Sigmoid colon (tissue), 7 donors: ENCODE results near the gene C1orf21. TPM values are rescaled to one million over a fixed set of nuclear protein-coding genes. Genes with fewer than 3 reads are reported as not detected.

ENCODE experiments used
- DNase-seq: peaks from one replicate; pipeline ENCODE4 v3.0.0-alpha.2; 2019
- H3K27ac ChIP-seq, 4 donors: fragments of 200-600 bp; sonication (generic); one replicate each; pipeline ENCODE4 v1.5.1; 2016 to 2019; ENCODE audit warnings: mild to moderate bottlenecking in 1 of 4
- H3K27me3 ChIP-seq, 3 donors: fragments of 200-600 bp; sonication (generic); one replicate each; pipeline ENCODE4 v1.5.1; 2019; ENCODE audit warnings: mild to moderate bottlenecking in 1 of 3
- H3K36me3 ChIP-seq, 4 donors: fragments of 200-600 bp; sonication (generic); one replicate each; pipeline ENCODE4 v1.5.1; 2016 to 2019
- H3K4me1 ChIP-seq, 4 donors: fragments of 200-600 bp; sonication (generic); one replicate each; pipeline ENCODE4 v1.5.1; 2017 to 2019
- H3K4me3 ChIP-seq, 4 donors: fragments of 200-600 bp; sonication (generic); one replicate each; pipeline ENCODE4 v1.5.1; 2017 to 2019; ENCODE audit warnings: mild to moderate bottlenecking in 2 of 4, moderate library complexity in 1 of 4
- H3K9me3 ChIP-seq, 4 donors: fragments of 200-600 bp in 3 of 4; sonication (generic) in 3 of 4; one replicate each; pipeline versions ENCODE4 v1.5.1 to v1.6.1; 2013 to 2019
- CTCF ChIP-seq, 4 experiments: fragments of 450-650 bp in 3 of 4; fragments of 200-600 bp in 1 of 4; IDR thresholded peaks; one replicate each; pipeline ENCODE4 v1.5.1; 2016 to 2019; ENCODE audit warnings: antibody characterized with exemption in 4 of 4, mild to moderate bottlenecking in 3 of 4, moderate library complexity in 2 of 4
- EP300 ChIP-seq, 4 donors: sonication (generic); formaldehyde crosslinking; IDR thresholded peaks; one replicate each; pipeline ENCODE4 v1.6.1; 2017; ENCODE audit warnings: antibody characterized with exemption in 4 of 4
- POLR2A ChIP-seq, 2 donors: fragments of 450-650 bp; IDR thresholded peaks; one replicate each; pipeline ENCODE4 v1.6.1; 2016; ENCODE audit warnings: antibody characterized with exemption in 2 of 2, mild to moderate bottlenecking in 2 of 2, moderate library complexity in 2 of 2
- POLR2AphosphoS5 ChIP-seq, 4 donors: sonication (generic); formaldehyde crosslinking; IDR thresholded peaks; one replicate each; pipeline ENCODE4 v1.6.1; 2017; ENCODE audit warnings: antibody characterized with exemption in 4 of 4
- WGBS, 2 donors: extraction: QIAGEN DNeasy Blood & Tissue Kit; methylation state at CpG; one replicate each; pipeline ENCODE4 v1.1.7; 2013; 5-methylcytosine and 5-hydroxymethylcytosine counted together
- intact Hi-C: fragments of 100-400 bp; cut with DNase I; formaldehyde crosslinking; loops from one replicate; pipeline ENCODE4 v1.15.1; 2023
- polyA plus RNA-seq, 3 donors: library from polyadenylated mRNA; stranded (reverse); fragments of 200-250 nt; gene quantifications; one replicate each; pipeline ENCODE4 v1.2.3, GENCODE V29; 2013
- total RNA-seq, 4 donors: library from RNA; depleted of rRNA; stranded (reverse); fragments of >200 nt; gene quantifications; one replicate each; pipeline ENCODE4 v1.1.0, GENCODE V29; 2016
- donor health status: healthy with polysubstance abuse.
- donor health status: Bipolar disorder and iron deficiency.
- donor health status: healthy.

C1orf21 gene
- total and polyA plus RNA-seq, 7 donors: 39.5 to 109 (median 80.0) TPM

DNA sequence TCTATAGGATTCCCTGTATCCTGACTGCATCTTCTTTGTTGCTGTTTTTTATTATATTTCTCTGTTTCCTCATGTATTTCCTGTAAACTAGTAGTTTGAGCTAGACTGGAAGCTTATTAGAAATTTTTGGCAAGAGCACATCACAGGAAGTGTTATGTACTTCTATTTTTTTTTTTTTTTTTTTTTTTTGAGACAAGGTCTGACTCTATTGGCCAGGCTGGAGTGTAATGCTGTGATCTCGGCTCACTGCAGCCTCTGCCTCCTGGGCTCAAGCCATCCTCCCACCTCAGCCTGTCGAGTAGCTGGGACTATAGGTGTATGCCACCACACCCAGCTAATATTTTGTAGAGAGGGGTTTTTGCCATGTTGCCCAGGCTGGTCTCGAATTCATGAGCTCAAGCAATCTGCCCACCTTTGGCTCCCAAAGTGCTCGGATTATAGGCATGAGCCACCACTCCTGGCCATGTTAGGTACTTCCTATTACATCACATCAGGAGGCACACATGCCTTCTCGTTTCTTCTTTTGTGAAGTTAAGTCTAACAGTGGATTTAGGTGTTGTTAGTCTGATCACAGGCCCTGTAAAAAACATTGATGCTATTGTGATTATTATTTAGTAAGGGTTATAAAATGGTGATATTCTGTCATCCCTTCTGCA, 12.5 kb downstream of the C1orf21 start:
- Histone ChIP-seq H3K27me3 (no peaks in the 10 kb centered on the region), H3K27ac (no peak overlapping the region), H3K4me3 (no peak overlapping the region), H3K9me3 (no peaks in the 10 kb centered on the region), H3K36me3 (no peaks in the 10 kb centered on the region), H3K4me1 (peaks cover 0 to 31% (median 14%) of the 10 kb centered on the region in 4 donors)
- whole genome bisulfite sequencing, 2 donors: 73 to 75% methylated on average over 5 of the region's 5 CpGs
- intact Hi-C loops: loop anchor here (10.0 kb wide), 1 partner anchor 135 kb away; no protein-coding TSS in a partner anchor
- no peak for DNase-seq
- no peak for TF ChIP-seq EP300 (IDR thresholded peaks at IDR 0.05)
- no peak for TF ChIP-seq CTCF (IDR thresholded peaks at IDR 0.05)
- no peak for TF ChIP-seq POLR2A (IDR thresholded peaks at IDR 0.05)
- TF ChIP-seq POLR2AphosphoS5 (IDR thresholded peaks at IDR 0.05): no peak

DNA sequence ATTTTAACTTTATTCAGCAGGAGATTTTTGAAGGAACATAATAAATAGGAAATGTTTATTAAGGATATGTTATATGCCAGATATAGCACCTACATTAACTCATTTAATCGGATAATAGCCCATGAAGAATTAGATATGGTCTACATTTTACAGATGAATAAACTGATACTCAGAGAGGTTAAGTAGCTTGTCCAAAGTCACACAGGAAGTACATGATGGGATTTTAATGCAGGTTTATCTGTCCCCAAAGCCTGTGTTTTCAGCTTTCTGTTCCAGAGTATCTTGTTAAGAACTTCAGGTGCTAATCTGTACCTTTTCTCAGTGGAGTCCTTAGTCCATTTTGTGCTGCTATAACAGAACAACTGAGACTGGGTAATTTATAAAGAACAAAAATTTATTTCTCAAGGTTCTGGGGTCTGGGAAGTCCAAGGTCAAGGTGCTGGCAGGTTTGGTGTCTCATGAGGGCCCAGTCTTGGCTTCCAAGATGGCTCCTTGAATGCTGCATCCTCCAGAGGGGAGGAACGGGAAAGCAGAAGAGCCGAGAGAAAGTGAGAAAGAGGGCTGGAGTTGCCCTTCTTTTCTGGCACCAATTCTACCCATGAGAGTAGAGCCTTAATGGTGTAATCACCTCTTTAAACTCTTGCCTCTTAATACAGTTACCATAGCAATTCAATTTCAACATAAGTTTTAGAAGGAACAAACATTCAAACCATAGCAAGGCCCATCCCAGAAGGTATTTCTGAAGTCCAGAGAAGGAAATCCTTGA, 17.3 kb downstream of the C1orf21 start:
- Histone ChIP-seq H3K36me3 (no peaks in the 10 kb centered on the region), H3K27me3 (no peaks in the 10 kb centered on the region), H3K4me3 (no peak overlapping the region), H3K9me3 (no peaks in the 10 kb centered on the region), H3K4me1 (peaks cover 0 to 42% (median 19%) of the 10 kb centered on the region in 4 donors), H3K27ac (no peak overlapping the region)
- no peak for TF ChIP-seq CTCF (IDR thresholded peaks at IDR 0.05)
- no peak for TF ChIP-seq POLR2A (IDR thresholded peaks at IDR 0.05)
- TF ChIP-seq EP300 (IDR thresholded peaks at IDR 0.05): no peak
- TF ChIP-seq POLR2AphosphoS5 (IDR thresholded peaks at IDR 0.05): no peak
- 93 to 96% methylated on average over 3 of the region's 3 CpGs for WGBS, 2 donors
- intact Hi-C loops: loop anchor here (5.0 kb wide), 1 partner anchor 48 kb away; no protein-coding TSS in a partner anchor
- DNase-seq: no peak

- 91 to 97% methylated on average over 2 of the region's 2 CpGs for WGBS, 2 donors
- DNase-seq: no peak
- Histone ChIP-seq H3K4me1 (peaks cover 0 to 44% (median 18%) of the 10 kb centered on the region in 4 donors), H3K27ac (no peak overlapping the region), H3K4me3 (no peak overlapping the region), H3K27me3 (no peaks in the 10 kb centered on the region), H3K36me3 (no peaks in the 10 kb centered on the region), H3K9me3 (no peaks in the 10 kb centered on the region)
- no peak for TF ChIP-seq CTCF (IDR thresholded peaks at IDR 0.05)
- TF ChIP-seq EP300 (IDR thresholded peaks at IDR 0.05): no peak
- intact Hi-C loops: loop anchor here (5.0 kb wide), 1 partner anchor 48 kb away; no protein-coding TSS in a partner anchor
Measured at GRCh38 chr1:184404727-184405027, 17.8 kb downstream of the C1orf21 start.

- Histone ChIP-seq H3K36me3 (no peaks in the 10 kb centered on the region), H3K9me3 (no peaks in the 10 kb centered on the region), H3K27me3 (no peaks in the 10 kb centered on the region), H3K4me1 (peaks cover 0 to 43% (median 16%) of the 10 kb centered on the region in 4 donors), H3K27ac (no peak overlapping the region), H3K4me3 (no peak overlapping the region)
- no peak for DNase-seq
- no peak for TF ChIP-seq POLR2AphosphoS5 (IDR thresholded peaks at IDR 0.05)
- TF ChIP-seq CTCF (IDR thresholded peaks at IDR 0.05): no peak
- TF ChIP-seq EP300 (IDR thresholded peaks at IDR 0.05): no peak
- no peak for TF ChIP-seq POLR2A (IDR thresholded peaks at IDR 0.05)
- intact Hi-C loops: no loop called here
- 61 to 81% methylated on average over 4 of the region's 4 CpGs for WGBS, 2 donors
Measured at GRCh38 chr1:184405094-184405800, 18.4 kb downstream of the C1orf21 start.
